Erythroblast (primary cell): ENCODE measurements around the gene OR6K2.

Experiments
- GATA1 ChIP-seq: IDR thresholded peaks from 2 replicates; pipeline ENCODE4 v1.6.1; 2011; ENCODE audit warnings: low read depth, mild to moderate bottlenecking, control low read depth, low read length, moderate library complexity
- POLR2A ChIP-seq: IDR thresholded peaks from 2 replicates; pipeline ENCODE4 v1.6.1; 2011; ENCODE audit warnings: mild to moderate bottlenecking, low read length

DNA sequence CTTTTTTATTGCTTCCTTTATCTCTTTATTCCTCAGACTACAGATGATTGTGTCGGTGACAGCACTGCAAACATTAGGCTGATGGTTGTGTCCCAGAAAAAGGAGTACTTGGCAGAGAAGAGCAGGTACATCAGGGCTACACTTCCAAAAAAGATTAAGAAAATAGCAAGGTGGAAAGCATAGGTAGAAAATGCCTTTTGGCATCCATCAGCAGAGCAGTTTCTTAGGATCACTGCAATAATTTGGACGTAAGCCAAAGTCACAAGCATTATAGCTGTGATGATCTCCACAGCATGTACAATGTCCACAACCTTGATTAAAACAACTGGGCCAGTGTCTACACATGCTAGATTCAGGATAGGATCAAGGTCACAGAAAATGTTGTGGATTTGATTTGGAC, 5.9 kb downstream of the OR6K2 start:
- no peak for TF ChIP-seq POLR2A
- TF ChIP-seq GATA1: no peak
